GM12874 (cell line): ENCODE data around the gene PIGK.

Experiments
- TF ChIP-seq, protein P1 (sequence below): IDR thresholded peaks from 2 replicates; pipeline ENCODE4 v1.5.1; 2011; ENCODE audit warnings: low read depth, mild to moderate bottlenecking, control low read depth, low read length, moderate library complexity; ENCODE audit not compliant: insufficient read depth

PIGK gene

GRCh38 chr1:77096496-77097255, 122.6 kb downstream of the PIGK start:
- TF ChIP-seq, protein P1, sequence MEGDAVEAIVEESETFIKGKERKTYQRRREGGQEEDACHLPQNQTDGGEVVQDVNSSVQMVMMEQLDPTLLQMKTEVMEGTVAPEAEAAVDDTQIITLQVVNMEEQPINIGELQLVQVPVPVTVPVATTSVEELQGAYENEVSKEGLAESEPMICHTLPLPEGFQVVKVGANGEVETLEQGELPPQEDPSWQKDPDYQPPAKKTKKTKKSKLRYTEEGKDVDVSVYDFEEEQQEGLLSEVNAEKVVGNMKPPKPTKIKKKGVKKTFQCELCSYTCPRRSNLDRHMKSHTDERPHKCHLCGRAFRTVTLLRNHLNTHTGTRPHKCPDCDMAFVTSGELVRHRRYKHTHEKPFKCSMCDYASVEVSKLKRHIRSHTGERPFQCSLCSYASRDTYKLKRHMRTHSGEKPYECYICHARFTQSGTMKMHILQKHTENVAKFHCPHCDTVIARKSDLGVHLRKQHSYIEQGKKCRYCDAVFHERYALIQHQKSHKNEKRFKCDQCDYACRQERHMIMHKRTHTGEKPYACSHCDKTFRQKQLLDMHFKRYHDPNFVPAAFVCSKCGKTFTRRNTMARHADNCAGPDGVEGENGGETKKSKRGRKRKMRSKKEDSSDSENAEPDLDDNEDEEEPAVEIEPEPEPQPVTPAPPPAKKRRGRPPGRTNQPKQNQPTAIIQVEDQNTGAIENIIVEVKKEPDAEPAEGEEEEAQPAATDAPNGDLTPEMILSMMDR, result no peak

DNA sequence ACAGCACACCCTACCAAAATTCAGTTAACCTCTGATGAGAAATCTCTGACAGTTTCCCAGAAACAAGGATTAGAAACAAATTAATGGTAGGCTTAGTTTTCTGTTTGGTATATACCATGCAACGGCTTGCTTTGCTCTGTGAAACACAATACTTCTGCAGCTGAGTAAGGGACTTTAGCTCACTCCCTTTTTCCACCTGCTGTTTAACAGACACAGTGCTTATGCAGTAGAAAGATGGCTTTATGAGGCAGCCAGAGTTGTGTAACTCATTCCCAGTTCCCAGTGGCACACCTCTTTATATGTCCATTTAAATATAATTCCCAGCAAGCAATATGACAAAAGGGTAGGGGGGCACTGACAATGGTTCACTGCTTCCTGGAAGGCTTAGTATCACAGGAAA, 124.0 kb downstream of the PIGK start:
- TF ChIP-seq, protein P1, result no peak

GRCh38 chr1:77089756-77090155, 129.5 kb downstream of the PIGK start:
- TF ChIP-seq, protein P1, result no peak

- TF ChIP-seq, protein P1, result no peak
These were observed 134.1 kb downstream of the PIGK start for GRCh38 chr1:77085109-77085508.

DNA sequence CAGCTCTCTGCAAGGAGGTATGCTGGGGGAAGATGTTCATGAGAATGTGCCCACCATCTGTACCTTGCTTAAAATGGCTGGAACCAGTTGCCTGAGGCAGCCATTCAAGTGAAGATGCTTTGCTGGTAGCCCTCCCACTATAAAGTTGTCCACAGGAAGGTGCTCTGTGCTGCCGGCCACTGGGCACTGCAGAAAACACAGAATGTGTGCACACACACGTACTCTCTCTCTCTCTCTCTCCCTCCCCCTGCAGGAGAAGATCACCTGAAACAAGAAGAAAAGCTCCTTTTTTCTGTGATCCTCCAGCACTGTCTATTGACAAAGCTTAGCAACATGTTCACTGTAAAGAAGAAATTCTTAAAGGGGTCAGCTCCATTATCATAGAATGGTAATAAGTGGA, 134.8 kb downstream of the PIGK start:
- TF ChIP-seq, protein P1, result no peak

DNA sequence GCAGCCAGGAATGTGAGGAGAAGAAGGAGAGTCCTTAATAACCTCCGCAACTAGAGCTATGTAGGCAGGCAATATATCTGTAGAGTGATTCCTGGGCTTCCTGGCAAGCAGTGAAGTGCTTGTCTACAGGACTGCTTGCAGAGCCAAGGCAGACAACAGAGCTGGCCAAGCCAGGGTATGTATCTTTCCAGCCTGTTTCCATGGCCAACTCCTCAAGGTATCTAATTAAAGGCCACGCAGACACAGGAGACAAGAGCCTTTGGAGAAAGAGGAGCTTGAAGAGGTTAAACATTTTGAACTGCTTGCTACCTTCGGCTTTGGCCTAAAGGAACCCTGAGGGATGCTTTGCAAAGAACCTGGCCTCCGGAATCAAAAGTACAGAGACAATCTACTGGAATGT, 137.4 kb downstream of the PIGK start:
- TF ChIP-seq, protein P1, result no peak

GRCh38 chr1:77076759-77077158, 142.5 kb downstream of the PIGK start:
- TF ChIP-seq, protein P1, result no peak
